KBM-7 (cell line): Measurements from ENCODE around the gene ACER3.
A peak's percentile ranks its signal among the peaks of the same experiment; 100 is the strongest.

Source experiments
- DNase-seq: peaks from one replicate; pipeline ENCODE4 v3.0.0-alpha.2; 2015
- in situ Hi-C: fragments of 300-500 bp; cut with MboI; formaldehyde crosslinking; loops from 2 replicates; pipeline ENCODE4 v1.14.3; 2020; ENCODE audit warnings: low sequenced_read_pairs, low pct_unique_long_range_greater_than_20kb, mixed read lengths

The ACER3 gene

DNA sequence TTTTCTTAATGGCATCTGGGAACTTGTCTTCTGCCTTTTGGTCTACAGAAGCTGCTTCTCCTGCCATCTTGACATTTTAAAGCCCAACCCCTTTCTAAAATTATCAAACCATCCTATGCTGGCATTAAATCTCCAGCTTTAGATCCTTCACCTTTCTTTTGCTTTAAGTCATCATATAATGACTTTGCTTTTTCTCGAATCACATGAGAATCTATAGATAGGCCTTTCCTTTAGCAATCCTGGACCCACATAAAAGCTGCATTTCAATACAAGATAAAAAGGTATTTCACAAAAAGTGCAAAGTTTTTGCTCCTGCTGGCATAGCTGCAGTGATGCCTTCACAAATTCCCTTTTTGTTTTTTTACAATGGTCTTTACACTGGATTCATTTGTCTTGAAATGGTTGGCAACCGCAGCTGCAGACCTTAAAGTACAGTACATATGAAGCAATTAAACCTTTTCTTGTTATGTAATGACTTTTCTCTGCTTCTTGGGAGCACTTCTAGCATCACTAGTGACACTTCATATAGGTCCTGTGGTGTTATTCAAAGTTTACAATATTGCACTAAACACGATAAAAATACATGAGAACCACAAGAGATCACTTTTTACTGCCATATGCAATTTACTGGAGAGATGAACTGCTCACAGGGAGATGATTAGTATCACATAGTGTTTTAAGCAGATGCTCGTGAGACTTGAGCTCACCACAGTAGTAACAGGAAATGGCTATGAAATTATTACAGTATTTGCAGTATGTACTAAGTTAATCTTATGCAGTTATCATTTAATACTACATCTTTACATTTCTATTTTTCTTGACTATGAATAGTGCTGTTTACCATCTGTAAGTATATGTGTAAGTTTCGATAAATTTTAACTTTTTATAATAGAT is 41.6 kb downstream of the ACER3 start:
- in situ Hi-C loops: no loop called here
- DNase-seq: no peak

DNA sequence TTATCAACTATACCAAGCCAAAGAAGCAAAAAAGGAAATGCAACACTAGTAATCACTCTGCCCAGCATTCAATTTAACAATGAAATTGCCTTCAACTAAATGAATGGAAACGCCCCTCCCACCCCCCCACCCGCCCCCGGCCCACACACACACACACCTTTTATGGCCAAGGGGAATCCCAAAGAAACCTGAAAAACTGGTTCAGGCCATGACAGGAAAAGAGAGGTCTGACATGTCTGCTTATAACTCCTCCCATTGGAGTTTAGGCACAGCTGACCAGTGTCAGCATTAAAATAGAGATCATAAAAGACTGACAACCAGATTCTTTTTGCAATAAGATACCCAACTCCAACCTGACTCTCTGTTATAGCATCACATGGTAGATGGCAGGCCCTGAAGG is 42.6 kb downstream of the ACER3 start:
- DNase-seq: no peak
- in situ Hi-C loops: no loop called here

GRCh38 chr11:76910620-76911414 is 50.1 kb downstream of the ACER3 start:
- DNase-seq: no peak
- in situ Hi-C loops: no loop called here

- DNase-seq: no peak
- in situ Hi-C loops: no loop called here
These were observed 50.7 kb downstream of the ACER3 start for GRCh38 chr11:76911415-76911808.

DNA sequence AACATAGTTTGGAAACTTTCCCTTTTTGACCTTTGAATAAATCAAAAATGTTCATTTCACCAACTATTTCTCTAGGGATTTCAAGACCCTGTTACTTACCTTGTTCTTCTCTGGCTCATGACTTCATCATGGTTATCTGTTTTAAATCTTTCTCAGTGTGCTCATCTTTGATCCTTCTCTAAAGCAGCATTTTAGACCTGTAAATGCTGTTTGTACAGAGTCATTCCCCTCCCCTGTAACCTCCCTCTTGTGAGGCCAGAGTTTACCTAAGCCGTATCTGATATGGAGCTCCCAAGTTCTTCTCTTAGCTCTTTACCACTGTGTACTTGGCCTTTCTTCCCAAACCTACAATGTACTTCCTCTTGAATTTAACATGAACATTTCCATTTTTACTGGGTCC is 56.0 kb downstream of the ACER3 start:
- DNase-seq: no peak
- in situ Hi-C loops: no loop called here

- in situ Hi-C loops: no loop called here
- DNase-seq: peak; percentile 57
These were observed 58.2 kb downstream of the ACER3 start for GRCh38 chr11:76918941-76919386.

DNA sequence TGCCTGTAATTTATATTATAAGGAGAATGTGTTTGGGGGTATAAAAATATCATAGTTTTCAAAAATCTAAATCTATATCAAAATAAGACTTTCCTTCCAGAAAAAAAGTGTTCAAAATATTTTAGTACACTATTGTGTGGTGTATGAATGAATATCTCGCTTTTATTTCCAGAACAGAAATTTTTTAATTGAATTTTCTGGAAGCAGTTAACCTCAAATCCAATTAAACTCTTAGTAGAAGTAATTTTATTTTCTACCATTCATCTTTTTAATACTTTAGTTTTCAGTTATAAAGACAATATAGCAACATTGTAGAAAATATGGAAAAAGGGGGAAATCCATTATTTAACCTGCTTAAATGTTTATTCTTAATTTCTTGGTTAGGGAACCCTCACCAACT is 58.7 kb downstream of the ACER3 start:
- in situ Hi-C loops: no loop called here
- DNase-seq: no peak

GRCh38 chr11:76919887-76920746 is 59.4 kb downstream of the ACER3 start:
- in situ Hi-C loops: no loop called here
- peak; percentile 89 for DNase-seq

GRCh38 chr11:76927160-76927559 is 66.4 kb downstream of the ACER3 start:
- DNase-seq: no peak
- in situ Hi-C loops: no loop called here

DNA sequence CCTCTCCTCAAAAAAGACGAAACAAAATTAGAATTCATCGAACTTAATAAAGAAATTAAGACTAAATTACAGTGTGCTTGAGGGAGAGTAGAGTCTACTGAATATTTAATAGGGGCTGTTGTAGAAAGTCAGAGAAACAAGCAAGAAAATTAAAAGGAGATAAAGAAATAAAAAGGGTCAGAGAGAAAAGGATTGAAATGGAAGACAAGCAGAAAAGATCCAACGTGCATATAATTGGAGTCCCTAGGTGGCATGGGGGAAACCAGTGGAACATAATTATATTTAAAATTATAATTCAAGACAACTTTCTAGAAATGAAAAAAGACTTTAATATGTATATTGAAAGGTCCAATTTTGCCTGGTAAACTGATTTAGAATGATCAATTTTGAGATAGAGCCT is 74.3 kb downstream of the ACER3 start:
- no peak for DNase-seq
- in situ Hi-C loops: no loop called here

DNA sequence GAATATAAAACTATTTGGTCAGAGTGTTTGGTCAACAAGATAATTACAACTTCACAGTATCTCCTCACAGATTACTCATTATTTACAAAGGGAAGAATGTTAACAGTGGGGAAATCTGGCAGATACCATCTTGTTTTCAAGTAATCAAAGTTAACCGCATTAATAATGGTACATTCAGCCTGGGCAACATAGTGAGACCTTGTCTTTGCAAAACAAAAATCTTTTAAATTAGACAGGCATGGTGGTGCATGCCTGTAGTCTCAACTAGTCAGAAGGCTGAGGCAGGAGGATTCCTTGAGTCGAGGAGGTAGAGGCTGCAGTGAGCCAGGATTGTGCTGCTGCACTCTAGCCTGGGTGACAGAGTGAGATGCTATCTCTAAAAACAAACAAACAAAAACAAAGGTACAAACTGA is 78.5 kb downstream of the ACER3 start:
- in situ Hi-C loops: no loop called here
- no peak for DNase-seq

DNA sequence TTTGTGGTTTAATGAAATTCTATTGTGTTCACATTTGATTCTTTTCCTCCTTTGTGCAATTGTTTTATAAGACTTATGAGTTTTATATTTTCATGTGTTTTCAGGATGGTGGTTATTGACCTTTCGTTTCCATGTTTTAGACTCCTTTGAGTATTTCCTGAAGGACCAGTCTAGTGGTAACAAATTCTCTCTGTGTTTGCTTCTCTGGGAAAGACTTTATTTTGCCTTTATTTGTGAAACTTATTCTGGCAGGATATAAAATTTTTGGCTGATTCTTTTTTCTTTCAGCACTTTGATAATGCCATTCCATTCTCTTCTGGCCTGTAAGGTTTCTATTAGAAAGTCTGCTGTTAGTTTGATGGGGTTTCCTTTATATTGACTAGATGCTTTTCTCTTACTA is 83.5 kb downstream of the ACER3 start:
- in situ Hi-C loops: no loop called here
- no peak for DNase-seq

DNA sequence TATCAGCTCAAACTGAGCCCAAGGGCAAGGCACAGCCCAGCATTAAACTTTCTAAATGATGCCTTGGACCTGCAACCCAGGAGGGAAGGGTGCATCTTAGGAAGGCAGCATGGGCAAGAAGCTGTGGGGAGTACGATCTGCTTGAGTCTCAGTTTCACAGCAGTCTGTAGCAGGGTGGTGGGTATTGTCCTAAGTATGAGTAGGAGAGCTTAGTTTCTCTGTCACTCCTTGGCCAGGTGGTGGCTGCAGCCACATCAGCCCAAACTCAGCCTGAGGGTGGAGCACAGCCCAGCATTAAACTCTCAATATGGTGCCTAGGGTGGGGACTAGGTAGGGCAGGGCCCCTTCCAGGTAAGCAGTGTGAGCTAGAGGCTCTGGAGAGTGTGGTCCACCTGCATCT is 85.5 kb downstream of the ACER3 start:
- in situ Hi-C loops: no loop called here
- no peak for DNase-seq

- no peak for DNase-seq
- in situ Hi-C loops: no loop called here
These were observed 86.5 kb downstream of the ACER3 start for GRCh38 chr11:76947190-76947589.

- in situ Hi-C loops: no loop called here
- no peak for DNase-seq
These were observed 87.1 kb downstream of the ACER3 start for GRCh38 chr11:76947800-76948199.

GRCh38 chr11:76955459-76956114 is 94.9 kb downstream of the ACER3 start:
- in situ Hi-C loops: no loop called here
- no peak for DNase-seq

DNA sequence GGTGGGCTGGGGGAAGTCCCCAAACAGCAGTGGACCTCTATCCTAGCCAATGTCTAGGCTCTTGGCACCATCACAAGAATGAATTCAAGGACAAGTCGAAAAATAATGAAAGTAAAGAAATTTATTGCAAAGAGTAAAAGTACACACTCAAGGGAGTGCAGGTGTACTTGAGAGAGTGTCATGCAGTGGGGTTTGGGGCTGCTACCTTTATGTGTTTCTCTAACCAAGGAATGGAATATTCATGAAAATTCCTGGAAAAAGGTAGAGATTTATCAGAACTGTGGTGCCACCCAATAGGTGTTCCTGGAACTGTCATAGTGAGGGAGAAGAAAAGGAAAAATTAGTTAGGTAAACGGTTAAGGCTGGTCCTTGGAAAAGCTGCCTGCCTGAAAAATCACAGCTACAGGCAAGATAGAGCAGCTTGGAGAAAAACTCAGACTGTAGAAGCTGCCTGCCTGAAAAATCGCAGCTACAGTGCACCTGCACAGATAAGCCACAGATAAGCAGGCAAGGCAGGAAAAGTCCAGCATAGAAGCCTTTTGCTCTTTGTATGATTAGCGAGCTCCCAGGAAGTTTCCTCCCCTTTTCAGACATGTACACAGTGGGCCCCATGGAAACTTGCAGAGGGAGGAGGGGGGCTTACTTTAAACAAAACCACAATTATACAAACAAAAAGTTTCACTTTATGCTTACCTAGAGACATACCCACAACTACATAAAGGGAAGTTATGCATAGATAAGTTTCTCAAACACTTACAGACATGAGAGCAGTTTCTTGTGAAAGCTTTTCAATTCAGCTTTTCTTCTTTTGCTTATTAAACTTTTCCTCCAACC is 102.1 kb downstream of the ACER3 start:
- in situ Hi-C loops: no loop called here
- peak; percentile 37 for DNase-seq
